Urothelium cell line (cell line): Measurements from ENCODE around the gene TNFSF12.
A peak's percentile ranks its signal among the peaks of the same experiment; 100 is the strongest.
"Not testable (repeated sequence)": the region's sequence is repeated elsewhere in the genome, so short reads cannot be mapped to it uniquely, and the experiment has no call there.

Experiments used
- DNase-seq: peaks from one replicate; pipeline ENCODE4 v3.0.0; 2011; ENCODE audit warnings: low spot score, mixed read lengths
- FAIRE-seq: peaks from 2 replicates; lab custom pipeline; 2011; peaks lifted over from hg19 to GRCh38; lab: Jason Lieb, UNC

Gene TNFSF12

GRCh38 chr17:7583253-7584109 lies 34.6 kb downstream of the TNFSF12 start, which contains the start of gene MPDU1:
MPDU1 (plus strand) TSS chr17:7583852; CDS start chr17:7583863, 11 bp downstream.
- DNase-seq = peak; percentile 87
- no peak for FAIRE-seq

GRCh38 chr17:7586673-7587419 lies 38.0 kb downstream of the TNFSF12 start:
- DNase-seq (no peak), FAIRE-seq (no peak)

GRCh38 chr17:7587420-7588151 lies 38.7 kb downstream of the TNFSF12 start:
- DNase-seq = no peak
- FAIRE-seq = no peak

- FAIRE-seq (no peak), DNase-seq (no peak)
These were observed 39.8 kb downstream of the TNFSF12 start for GRCh38 chr17:7588553-7589203.

- DNase-seq (no peak), FAIRE-seq (no peak)
These were observed 40.5 kb downstream of the TNFSF12 start for GRCh38 chr17:7589204-7589868.

GRCh38 chr17:7589891-7590691 lies 41.2 kb downstream of the TNFSF12 start, which contains the start of gene SOX15:
SOX15 (minus strand) TSS chr17:7590094; CDS start chr17:7589676, 418 bp downstream.
- FAIRE-seq (no peak), DNase-seq (no peak)

- no peak for DNase-seq
- no peak for FAIRE-seq
These were observed 41.9 kb downstream of the TNFSF12 start for GRCh38 chr17:7590743-7591142.

- DNase-seq = no peak
- no peak for FAIRE-seq
These were observed 42.7 kb downstream of the TNFSF12 start for GRCh38 chr17:7591596-7591995.

GRCh38 chr17:7592422-7593021 lies 43.7 kb downstream of the TNFSF12 start:
- no peak for FAIRE-seq
- no peak for DNase-seq

- DNase-seq = no peak
- FAIRE-seq = no peak
These were observed 44.4 kb downstream of the TNFSF12 start for GRCh38 chr17:7593296-7593695.

- FAIRE-seq, DNase-seq: not testable (repeated sequence)
These were observed 48.7 kb downstream of the TNFSF12 start for GRCh38 chr17:7597561-7597960.

GRCh38 chr17:7606280-7606679 lies 57.4 kb downstream of the TNFSF12 start:
- FAIRE-seq (no peak), DNase-seq (no peak)
